IMR-90 (cell line): Measurements from ENCODE around the gene PLCH1. TPM values are rescaled to one million over a fixed set of nuclear protein-coding genes. Genes with fewer than 3 reads are reported as not detected.

Source experiments
- ATAC-seq: fragments of 200-7000 bp; cut with Tn5 transposase; 2 replicates; pipeline ENCODE4 v1.9.1; 2020; ENCODE audit warnings: low read depth, mild to moderate bottlenecking, moderate library complexity
- BruUV-seq: library from RNA; stranded (reverse); fragments of 400-500 nt; replicated peaks from 2 replicates; lab custom pipeline; 2021; lab: Mats Ljungman, UMichigan
- CTCF ChIA-PET: fragments of 300-600 bp; formaldehyde crosslinking; extraction: SDS; loops from one replicate; lab custom pipeline; 2021; ENCODE audit warnings: antibody characterized with exemption; lab: Yijun Ruan, JAX
- POLR2A ChIA-PET: fragments of 300-600 bp; sonication (Branson Sonifier 250); formaldehyde crosslinking; loops from one replicate; lab custom pipeline; 2022; ENCODE audit warnings: antibody characterized with exemption; ENCODE audit not compliant: unreplicated experiment; lab: Charles Lee
- DNase-seq: peaks from one replicate; pipeline ENCODE4 v3.0.0; 2013
- H2AFZ ChIP-seq: replicated peaks from 2 replicates; pipeline ENCODE3; 2013; ENCODE audit warnings: low read length, mild to moderate bottlenecking; ENCODE audit not compliant: poor library complexity
- H2AK5ac ChIP-seq: 2 replicates; pipeline ENCODE4 v1.6.1; 2013; ENCODE audit warnings: low read depth, low read length, inconsistent platforms
- H2AK9ac ChIP-seq: replicated peaks from 2 replicates; pipeline ENCODE3; 2013; ENCODE audit warnings: mild to moderate bottlenecking, low read depth, low read length, moderate library complexity; ENCODE audit not compliant: poor library complexity
- H2BK120ac ChIP-seq: 2 replicates; pipeline ENCODE4 v1.6.1; 2013; ENCODE audit warnings: low read depth, low read length, inconsistent platforms
- H2BK15ac ChIP-seq: 3 replicates; pipeline ENCODE4 v1.6.1; 2013; ENCODE audit warnings: low read depth, low read length, inconsistent platforms
- H2BK20ac ChIP-seq: 2 replicates; pipeline ENCODE4 v1.6.1; 2013; ENCODE audit warnings: low read depth, mild to moderate bottlenecking, inconsistent platforms, low read length, moderate library complexity
- H2BK5ac ChIP-seq: 2 replicates; pipeline ENCODE4 v1.6.1; 2013; ENCODE audit warnings: mild to moderate bottlenecking, low read depth, low read length, inconsistent platforms; ENCODE audit not compliant: poor library complexity, severe bottlenecking
- H3K14ac ChIP-seq: replicated peaks from 2 replicates; pipeline ENCODE4 v1.6.1; 2013; ENCODE audit warnings: low read depth, low read length, inconsistent platforms
- H3K18ac ChIP-seq: 2 replicates; pipeline ENCODE4 v1.6.1; 2013; ENCODE audit warnings: low read depth, low read length, control low read depth
- H3K23ac ChIP-seq: 2 replicates; pipeline ENCODE4 v1.6.1; 2013; ENCODE audit warnings: low read depth, low read length, inconsistent platforms
- H3K27ac ChIP-seq: 2 replicates; pipeline ENCODE4 v1.5.1; 2013; ENCODE audit warnings: mild to moderate bottlenecking, control low read depth, low read length; ENCODE audit not compliant: insufficient read depth
- H3K27me3 ChIP-seq: 2 replicates; pipeline ENCODE4 v1.6.1; 2013; ENCODE audit warnings: low read length; ENCODE audit not compliant: control insufficient read depth, insufficient read depth
- H3K36me3 ChIP-seq: 2 replicates; pipeline ENCODE4 v1.6.1; 2013; ENCODE audit warnings: low read length, mixed read lengths; ENCODE audit not compliant: control insufficient read depth, insufficient read depth
- H3K4ac ChIP-seq: 2 replicates; pipeline ENCODE4 v1.6.1; 2013; ENCODE audit warnings: low read depth, low read length, inconsistent platforms
- H3K4me1 ChIP-seq: 2 replicates; pipeline ENCODE4 v1.6.1; 2013; ENCODE audit warnings: low read length, mixed read lengths; ENCODE audit not compliant: control insufficient read depth, insufficient read depth
- H3K4me2 ChIP-seq: 2 replicates; pipeline ENCODE4 v1.6.1; 2013; ENCODE audit warnings: low read depth, mild to moderate bottlenecking, control low read depth, low read length, moderate library complexity
- H3K4me3 ChIP-seq: 2 replicates; pipeline ENCODE4 v1.5.1; 2013; ENCODE audit warnings: low read depth, mild to moderate bottlenecking, control low read depth, low read length, moderate library complexity; ENCODE audit not compliant: insufficient read depth
- H3K56ac ChIP-seq: 2 replicates; pipeline ENCODE4 v1.6.1; 2013; ENCODE audit warnings: low read length, inconsistent platforms; ENCODE audit not compliant: insufficient read depth; ENCODE audit errors: extremely low read depth
- H3K79me1 ChIP-seq, 2 experiments: 2 replicates each; pipeline ENCODE4 v1.6.1; 2013; ENCODE audit warnings: low read length in 2 of 2, inconsistent platforms in 1 of 2, low read depth in 1 of 2
- H3K9ac ChIP-seq: 2 replicates; pipeline ENCODE4 v1.6.1; 2013; ENCODE audit warnings: low read depth, low read length, control low read depth
- H3K9me1 ChIP-seq: 2 replicates; pipeline ENCODE4 v1.6.1; 2013; ENCODE audit warnings: low read length, inconsistent platforms; ENCODE audit not compliant: insufficient read depth
- H3K9me3 ChIP-seq: 2 replicates; pipeline ENCODE4 v1.6.1; 2013; ENCODE audit warnings: low read length; ENCODE audit not compliant: control insufficient read depth, insufficient read depth
- H4K20me1 ChIP-seq: 2 replicates; pipeline ENCODE4 v1.6.1; 2013; ENCODE audit warnings: low read length, inconsistent platforms; ENCODE audit not compliant: insufficient read depth
- H4K5ac ChIP-seq: 2 replicates; pipeline ENCODE4 v1.6.1; 2013; ENCODE audit warnings: mild to moderate bottlenecking, low read depth, low read length, control low read depth
- H4K8ac ChIP-seq, 2 experiments: 2 replicates each; pipeline ENCODE4 v1.6.1; 2013; ENCODE audit warnings: low read depth in 2 of 2, low read length in 2 of 2, control low read depth in 1 of 2, inconsistent platforms in 1 of 2
- H4K91ac ChIP-seq: 2 replicates; pipeline ENCODE4 v1.6.1; 2013; ENCODE audit warnings: low read depth, low read length, inconsistent platforms; ENCODE audit not compliant: insufficient read depth
- RAD21 ChIP-seq: IDR thresholded peaks from 2 replicates; pipeline ENCODE4 v1.6.1; 2012; ENCODE audit warnings: low read length, improper control_type of control experiment
- RCOR1 ChIP-seq: IDR thresholded peaks from 2 replicates; pipeline ENCODE4 v1.6.1; 2012; ENCODE audit warnings: mild to moderate bottlenecking, low read length, improper control_type of control experiment; ENCODE audit not compliant: insufficient replicate concordance
- SMC3 ChIP-seq: fragments of 150-350 bp; IDR thresholded peaks from 2 replicates; pipeline ENCODE4 v1.6.1; 2016; ENCODE audit warnings: low read depth, mild to moderate bottlenecking, antibody characterized with exemption, low read length, moderate library complexity
- WGBS, 2 experiments: methylation state at CpG; one replicate each; pipeline versions ENCODE4 v1.1.5 to v1.1.7; 2013; ENCODE audit warnings: missing lambda C conversion rate in 2 of 2; ENCODE audit not compliant: insufficient read length in 1 of 2; ENCODE audit errors: extremely low coverage in 2 of 2; 5-methylcytosine and 5-hydroxymethylcytosine counted together
- dilution Hi-C: fragments of 300-500 bp; cut with HindIII; formaldehyde crosslinking; loops from one replicate; pipeline ENCODE4 v1.14.3; 2018; ENCODE audit warnings: low sequenced_read_pairs; ENCODE audit not compliant: unreplicated experiment
- in situ Hi-C: fragments of 300-500 bp; cut with MboI; formaldehyde crosslinking; loops from 3 replicates; pipeline ENCODE4 v1.14.3; 2019; ENCODE audit warnings: low sequenced_read_pairs, inconsistent platforms, mixed read lengths
- intact Hi-C: fragments of 100-400 bp; cut with micrococcal nuclease; formaldehyde crosslinking; loops from 2 replicates; pipeline ENCODE4 v1.10.0; 2022
- polyA plus RNA-seq, 3 experiments: library from polyadenylated mRNA; depleted of rRNA; stranded (reverse); fragments of >200 nt; gene quantifications; 2 replicates each; pipeline ENCODE4 v1.2.3, GENCODE V29; 2012; ENCODE audit warnings: low replicate concordance in 1 of 3
- total RNA-seq: library from RNA; depleted of rRNA; stranded (reverse); fragments of >200 nt; gene quantifications from 2 replicates; pipeline ENCODE4 v1.2.3, GENCODE V29; 2012
- TF ChIP-seq, protein P1 (sequence below): fragments of 150-350 bp; IDR thresholded peaks from 2 replicates; pipeline ENCODE4 v1.6.1; 2016; ENCODE audit warnings: low read depth, mild to moderate bottlenecking, low read length, moderate library complexity, borderline replicate concordance

PLCH1 gene
- total and polyA plus RNA-seq, 2 of the 4 experiments (the other 2 are of a cell fraction), result not detected

DNA sequence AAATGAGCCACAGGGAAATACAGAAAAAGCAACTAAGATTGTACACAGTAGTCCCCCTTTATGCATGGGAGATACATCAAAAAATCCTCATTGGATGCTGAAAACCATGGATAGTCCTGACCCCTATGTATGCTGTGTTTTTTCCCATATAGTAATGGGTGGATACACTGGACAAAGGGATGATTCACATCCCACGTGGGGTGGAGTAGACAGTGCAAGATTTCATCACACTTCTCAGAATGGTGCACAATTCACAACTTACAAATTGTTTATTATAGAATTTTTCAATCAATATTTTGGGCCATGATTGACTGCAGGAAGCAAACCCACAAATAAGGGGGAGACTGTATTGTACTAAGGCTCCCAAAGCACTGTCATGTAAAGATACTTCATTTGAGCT lies 227.0 kb downstream of the PLCH1 start:
- no peak overlapping the region for H2AFZ ChIP-seq
- H3K4me2 ChIP-seq, result no peak overlapping the region
- H4K20me1 ChIP-seq, result no peaks in the 10 kb centered on the region
- H3K4me1 ChIP-seq, result no peaks in the 10 kb centered on the region
- H3K56ac ChIP-seq, result no peak overlapping the region
- ATAC-seq (no peak), DNase-seq (no peak)
- ChIA-PET CTCF (no interaction called here), POLR2A (no interaction called here)
- H3K36me3 ChIP-seq, result no peaks in the 10 kb centered on the region
- H3K9me1 ChIP-seq, result no peaks in the 10 kb centered on the region
- no peaks in the 10 kb centered on the region for H3K79me1 ChIP-seq
- H2BK5ac ChIP-seq, result no peak overlapping the region
- no peak overlapping the region for H2AK5ac ChIP-seq
- H3K27me3 ChIP-seq, result no peaks in the 10 kb centered on the region
- H4K91ac ChIP-seq, result no peak overlapping the region
- H2BK20ac ChIP-seq, result no peak overlapping the region
- no peak overlapping the region for H3K9ac ChIP-seq
- H4K5ac ChIP-seq, result no peak overlapping the region
- no peak overlapping the region for H3K23ac ChIP-seq
- no peak overlapping the region for H2BK15ac ChIP-seq
- H3K27ac ChIP-seq, result no peak overlapping the region
- peaks cover 4% of the 10 kb centered on the region; the same call in 1 of the 2 replicates for H3K9me3 ChIP-seq
- H3K4ac ChIP-seq, result no peak overlapping the region
- intact Hi-C loops (no loop called here), in situ Hi-C loops (no loop called here), dilution Hi-C loops (no loop called here)
- TF ChIP-seq RCOR1 (no peak), RAD21 (no peak), SMC3 (no peak)
- TF ChIP-seq, protein P1, sequence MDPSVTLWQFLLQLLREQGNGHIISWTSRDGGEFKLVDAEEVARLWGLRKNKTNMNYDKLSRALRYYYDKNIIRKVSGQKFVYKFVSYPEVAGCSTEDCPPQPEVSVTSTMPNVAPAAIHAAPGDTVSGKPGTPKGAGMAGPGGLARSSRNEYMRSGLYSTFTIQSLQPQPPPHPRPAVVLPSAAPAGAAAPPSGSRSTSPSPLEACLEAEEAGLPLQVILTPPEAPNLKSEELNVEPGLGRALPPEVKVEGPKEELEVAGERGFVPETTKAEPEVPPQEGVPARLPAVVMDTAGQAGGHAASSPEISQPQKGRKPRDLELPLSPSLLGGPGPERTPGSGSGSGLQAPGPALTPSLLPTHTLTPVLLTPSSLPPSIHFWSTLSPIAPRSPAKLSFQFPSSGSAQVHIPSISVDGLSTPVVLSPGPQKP, result no peak
- H4K8ac ChIP-seq, result no peak overlapping the region
- no peak overlapping the region for H2AK9ac ChIP-seq
- no peak overlapping the region for H3K18ac ChIP-seq
- no peak overlapping the region for H3K4me3 ChIP-seq
- BruUV-seq, result no TSS peak
- no peak overlapping the region for H2BK120ac ChIP-seq
- WGBS, 2 experiments, result no CpG with 5 or more reads among the region's 1 CpG
- H3K14ac ChIP-seq, result no peak overlapping the region
